A549 treated with DMSO at 1 μM for 4 hours (cell line): Measurements from ENCODE around the gene LAMTOR5. TPM values are rescaled to one million over a fixed set of nuclear protein-coding genes. Genes with fewer than 3 reads are reported as not detected.

Source experiments
- total RNA-seq: library from RNA; stranded (reverse); fragments of 200-300 nt; extraction: Qiagen RNA extraction; gene quantifications from 5 replicates; pipeline ENCODE4 v1.2.3, GENCODE V29; 2022; ENCODE audit warnings: low read depth

The LAMTOR5 gene
- total RNA-seq = 167 to 196 TPM (median 186 TPM) in 5 replicates

GRCh38 chr1:110407260-110408210, at the start of gene LAMTOR5:
TSS of gene LAMTOR5 (minus strand) at chr1:110407694. CDS start at chr1:110407620, 74 bp downstream.

GRCh38 chr1:110450929-110451328, 43.4 kb upstream of the LAMTOR5 start, which contains the start of gene PROK1:
TSS of gene PROK1 (plus strand) at chr1:110451149. CDS start at chr1:110451217, 68 bp downstream.

DNA sequence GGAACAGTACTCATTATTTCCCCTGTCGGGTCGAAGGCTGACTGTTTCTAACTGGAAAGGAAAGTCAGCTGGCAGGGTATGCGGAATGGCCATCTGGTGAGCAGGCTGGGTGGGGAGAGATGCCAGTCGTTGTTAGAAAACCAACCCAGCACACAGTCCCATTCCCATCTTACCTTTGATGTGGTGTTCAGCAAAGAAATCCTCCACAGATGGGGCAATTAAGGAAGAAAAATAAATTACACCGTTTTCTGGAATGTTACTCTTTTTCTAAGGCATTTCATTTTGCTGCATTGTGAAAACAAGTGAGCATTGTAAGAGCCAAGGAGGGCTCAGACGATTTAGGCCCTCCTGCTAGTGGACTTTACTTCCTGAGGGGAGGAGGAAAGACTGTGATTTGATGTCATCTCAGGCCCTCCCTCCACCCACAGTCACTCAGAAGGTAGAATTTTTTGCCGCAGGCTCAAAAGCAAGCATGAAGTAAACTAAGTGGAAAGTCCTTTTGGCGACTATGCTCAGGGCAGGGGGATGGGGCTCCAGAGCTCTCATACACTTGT, 16.7 kb downstream of the LAMTOR5 start, which contains the start of gene SLC16A4:
Gene SLC16A4, minus strand, starts transcription at position 335 of the 554 bp plus-strand sequence. CDS start 1,703 bp downstream, outside the sequence.

Other genes starting within 250 kb of the LAMTOR5 start
- gene KCNC4, start 197.4 kb downstream of the LAMTOR5 start, total RNA-seq = 2.7 to 4.2 TPM (median 3.6 TPM) in 5 replicates
- gene RBM15, start 68.3 kb downstream of the LAMTOR5 start, total RNA-seq = 9.0 to 11.4 TPM (median 10.4 TPM) in 5 replicates
- gene SLC16A4, start 16.7 kb downstream of the LAMTOR5 start, total RNA-seq = 30.9 to 43.6 TPM (median 40.3 TPM) in 5 replicates
- not detected in 5 replicates for gene PROK1, start 43.5 kb upstream of the LAMTOR5 start, total RNA-seq
- not detected in 5 replicates for gene KCNA10, start 111.5 kb upstream of the LAMTOR5 start, total RNA-seq
- 0.01 to 0.06 TPM (median 0.03 TPM) in 4 of 5 replicates, not detected in the other for gene KCNA2, start 198.7 kb upstream of the LAMTOR5 start, total RNA-seq